ENCODE data around the gene USP50.

DNA sequence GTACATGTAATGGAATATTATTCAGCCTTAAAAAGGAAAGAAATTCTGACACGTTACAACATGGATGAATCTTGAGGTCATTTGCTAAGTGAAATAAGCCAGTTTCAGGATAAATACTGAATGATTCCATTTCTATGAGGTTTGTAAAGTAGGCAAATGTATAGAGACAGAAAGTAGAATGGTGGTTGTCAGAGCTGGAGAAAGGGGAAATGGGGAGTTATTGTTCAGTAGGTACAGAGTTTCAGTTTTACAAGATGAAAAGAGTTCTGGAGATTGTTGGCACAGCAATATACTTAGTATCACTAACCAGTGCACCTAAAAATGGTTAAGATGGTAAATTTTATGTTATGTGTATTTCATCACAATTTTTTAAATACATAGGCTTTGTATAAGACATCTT is 61.7 kb downstream of the USP50 start:
- TF ChIP-seq POLR2A (IDR thresholded peaks at IDR 0.05) (no peak), CTCF (IDR thresholded peaks at IDR 0.05) (no peak)

All from lower leg skin (tissue), 3 donors.